Lower lobe of right lung (tissue), 2 donors: ENCODE measurements around the gene DPF3. TPM values are rescaled to one million over a fixed set of nuclear protein-coding genes. Genes with fewer than 3 reads are reported as not detected.

Experiments
- ATAC-seq, 2 donors: fragments of 200-7000 bp; cut with Tn5 transposase; one replicate each; pipeline ENCODE4 v1.9.1; 2020 to 2022; ENCODE audit warnings: mild to moderate bottlenecking in 2 of 2, moderate library complexity in 2 of 2
- DNase-seq: peaks from one replicate; pipeline ENCODE4 v3.0.0-alpha.2; 2020
- H3K27ac ChIP-seq: fragments of 200-600 bp; one replicate; pipeline ENCODE4 v1.8.0; 2022
- H3K27me3 ChIP-seq: fragments of 200-600 bp; one replicate; pipeline ENCODE4 v1.8.0; 2022; ENCODE audit warnings: low read depth
- H3K36me3 ChIP-seq: fragments of 200-600 bp; one replicate; pipeline ENCODE4 v1.8.0; 2022; ENCODE audit warnings: mild to moderate bottlenecking
- H3K4me1 ChIP-seq: fragments of 200-600 bp; one replicate; pipeline ENCODE4 v1.8.0; 2022
- H3K4me3 ChIP-seq: fragments of 200-600 bp; one replicate; pipeline ENCODE4 v1.8.0; 2022; ENCODE audit warnings: mild to moderate bottlenecking
- H3K9me3 ChIP-seq: fragments of 200-600 bp; one replicate; pipeline ENCODE4 v1.8.0; 2022
- CTCF ChIP-seq: fragments of 200-600 bp; IDR thresholded peaks from one replicate; pipeline ENCODE4 v1.8.0; 2022; ENCODE audit warnings: antibody characterized with exemption, mild to moderate bottlenecking
- intact Hi-C: fragments of 100-400 bp; cut with DNase I; formaldehyde crosslinking; loops from one replicate; pipeline ENCODE4 v1.11.0; 2022
- total RNA-seq: library from RNA; stranded (reverse); fragmentation: NEBNext Ultra II Directional; extraction: Animal tissue kit (Norgen Biotek cat#: 25700); gene quantifications from one replicate; pipeline ENCODE4 v1.2.1, GENCODE V29; 2021
- donor health status: DM: no; HTN: yes; CAD: no; lungs with severe emphysema.

The DPF3 gene
- total RNA-seq, 1 donor from 2014 or later, result 0.59 TPM

- no peaks in the 10 kb centered on the region for H3K4me1 ChIP-seq
- H3K27me3 ChIP-seq, result no peaks in the 10 kb centered on the region
- no peak for TF ChIP-seq CTCF
- H3K9me3 ChIP-seq, result no peaks in the 10 kb centered on the region
- no peak overlapping the region for H3K27ac ChIP-seq
- ATAC-seq (no peak), DNase-seq (no peak)
- H3K4me3 ChIP-seq, result no peak overlapping the region
- H3K36me3 ChIP-seq, result no peaks in the 10 kb centered on the region
- intact Hi-C loops, result no loop called here
Observed at GRCh38 chr14:72605921-72606220, 288.0 kb downstream of the DPF3 start.

DNA sequence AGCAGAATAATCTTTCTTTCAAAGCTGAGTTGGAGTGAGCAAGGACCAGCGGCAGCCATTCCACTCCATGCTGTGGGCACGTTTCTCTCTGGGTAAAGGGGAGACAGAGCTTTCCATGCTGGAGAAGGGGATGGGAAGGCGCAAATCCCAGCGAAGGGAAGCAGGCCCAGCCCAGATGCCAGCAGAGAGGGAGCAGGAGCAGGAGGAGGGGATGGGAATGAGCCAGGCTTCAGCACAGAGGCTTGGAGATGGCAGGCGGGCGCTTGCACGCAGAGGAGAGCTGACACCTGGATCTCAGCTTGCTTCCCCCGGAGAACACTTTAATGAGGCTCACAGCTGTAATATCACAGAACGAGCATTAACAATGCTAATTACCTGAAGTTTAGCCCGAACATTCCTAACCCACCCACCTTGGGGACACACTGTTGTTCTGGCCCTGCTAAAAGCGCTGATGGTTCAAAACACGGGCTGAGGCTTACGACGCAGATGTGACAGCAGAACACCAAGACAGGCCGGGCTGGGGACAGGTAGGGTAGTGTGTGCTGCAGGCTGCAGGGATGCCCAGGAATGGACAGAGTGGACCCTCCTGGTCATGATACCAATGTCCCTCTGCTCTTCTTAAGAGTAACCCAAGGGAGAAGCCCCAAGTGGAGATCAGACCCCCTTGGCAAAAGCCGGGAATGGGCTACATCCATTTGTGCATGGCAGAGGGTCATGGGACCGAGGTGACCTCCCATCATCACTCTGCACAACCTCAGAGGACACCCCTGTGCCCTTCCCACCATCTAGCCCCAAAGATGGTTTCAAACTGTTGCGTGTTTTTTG lies 288.6 kb downstream of the DPF3 start:
- no peak for TF ChIP-seq CTCF

GRCh38 chr14:72604133-72604532 lies 289.8 kb downstream of the DPF3 start:
- Histone ChIP-seq H3K27me3 (no peaks in the 10 kb centered on the region), H3K9me3 (no peaks in the 10 kb centered on the region), H3K27ac (no peak overlapping the region), H3K36me3 (no peaks in the 10 kb centered on the region), H3K4me1 (no peaks in the 10 kb centered on the region), H3K4me3 (no peak overlapping the region)
- ATAC-seq (no peak), DNase-seq (no peak)
- no peak for TF ChIP-seq CTCF
- intact Hi-C loops, result no loop called here

More for the DNA sequence above, 288.6 kb downstream of the DPF3 start:
- H3K27me3 ChIP-seq, result no peaks in the 10 kb centered on the region
- no peak for ATAC-seq
- H3K9me3 ChIP-seq, result no peaks in the 10 kb centered on the region
- no peaks in the 10 kb centered on the region for H3K36me3 ChIP-seq
- intact Hi-C loops, result no loop called here
- H3K27ac ChIP-seq, result no peak overlapping the region
- H3K4me3 ChIP-seq, result no peak overlapping the region
- no peaks in the 10 kb centered on the region for H3K4me1 ChIP-seq
- no peak for DNase-seq

- TF ChIP-seq CTCF, result no peak
- DNase-seq, result no peak
- Histone ChIP-seq H3K27me3 (no peaks in the 10 kb centered on the region), H3K36me3 (no peaks in the 10 kb centered on the region), H3K27ac (no peak overlapping the region), H3K4me3 (no peak overlapping the region), H3K9me3 (no peaks in the 10 kb centered on the region), H3K4me1 (no peaks in the 10 kb centered on the region)
- ATAC-seq, result no peak
- intact Hi-C loops, result no loop called here
Observed at GRCh38 chr14:72603639-72604038, 290.3 kb downstream of the DPF3 start.

- peak in 1 of 2 donors; percentile 21 for ATAC-seq
- no peaks in the 10 kb centered on the region for H3K36me3 ChIP-seq
- H3K9me3 ChIP-seq, result no peaks in the 10 kb centered on the region
- no peak overlapping the region for H3K4me3 ChIP-seq
- no peak overlapping the region for H3K27ac ChIP-seq
- TF ChIP-seq CTCF, result no peak
- H3K27me3 ChIP-seq, result peaks cover 6% of the 10 kb centered on the region
- intact Hi-C loops, result no loop called here
- no peaks in the 10 kb centered on the region for H3K4me1 ChIP-seq
- no peak for DNase-seq
Observed at GRCh38 chr14:72600551-72601330, 293.2 kb downstream of the DPF3 start.
